ENCODE results near the gene LETM1.

- TF ChIP-seq, protein P1, sequence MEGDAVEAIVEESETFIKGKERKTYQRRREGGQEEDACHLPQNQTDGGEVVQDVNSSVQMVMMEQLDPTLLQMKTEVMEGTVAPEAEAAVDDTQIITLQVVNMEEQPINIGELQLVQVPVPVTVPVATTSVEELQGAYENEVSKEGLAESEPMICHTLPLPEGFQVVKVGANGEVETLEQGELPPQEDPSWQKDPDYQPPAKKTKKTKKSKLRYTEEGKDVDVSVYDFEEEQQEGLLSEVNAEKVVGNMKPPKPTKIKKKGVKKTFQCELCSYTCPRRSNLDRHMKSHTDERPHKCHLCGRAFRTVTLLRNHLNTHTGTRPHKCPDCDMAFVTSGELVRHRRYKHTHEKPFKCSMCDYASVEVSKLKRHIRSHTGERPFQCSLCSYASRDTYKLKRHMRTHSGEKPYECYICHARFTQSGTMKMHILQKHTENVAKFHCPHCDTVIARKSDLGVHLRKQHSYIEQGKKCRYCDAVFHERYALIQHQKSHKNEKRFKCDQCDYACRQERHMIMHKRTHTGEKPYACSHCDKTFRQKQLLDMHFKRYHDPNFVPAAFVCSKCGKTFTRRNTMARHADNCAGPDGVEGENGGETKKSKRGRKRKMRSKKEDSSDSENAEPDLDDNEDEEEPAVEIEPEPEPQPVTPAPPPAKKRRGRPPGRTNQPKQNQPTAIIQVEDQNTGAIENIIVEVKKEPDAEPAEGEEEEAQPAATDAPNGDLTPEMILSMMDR (IDR thresholded peaks at IDR 0.05) = no peak
- no peak for TF ChIP-seq POLR2A (IDR thresholded peaks at IDR 0.05)
Measured at GRCh38 chr4:1770245-1770644, 85.7 kb downstream of the LETM1 start.
